OCI-LY7 (cell line): ENCODE data around the gene CEP131.

ENCODE experiments used
- EZH2phosphoT487 ChIP-seq: fragments of 200-600 bp; sonication (generic); IDR thresholded peaks from 2 replicates; pipeline ENCODE4 v1.6.1; 2018; ENCODE audit warnings: low read depth, borderline replicate concordance, mild to moderate bottlenecking, mixed run types, antibody characterized with exemption, low read length, moderate library complexity, mixed read lengths
- TF ChIP-seq, protein P1 (sequence below): fragments of 200-600 bp; sonication (generic); conservative IDR thresholded peaks from 2 replicates; pipeline ENCODE4 v1.5.1; 2014; ENCODE audit warnings: mild to moderate bottlenecking, antibody characterized with exemption, low read length, moderate library complexity, mixed read lengths

DNA sequence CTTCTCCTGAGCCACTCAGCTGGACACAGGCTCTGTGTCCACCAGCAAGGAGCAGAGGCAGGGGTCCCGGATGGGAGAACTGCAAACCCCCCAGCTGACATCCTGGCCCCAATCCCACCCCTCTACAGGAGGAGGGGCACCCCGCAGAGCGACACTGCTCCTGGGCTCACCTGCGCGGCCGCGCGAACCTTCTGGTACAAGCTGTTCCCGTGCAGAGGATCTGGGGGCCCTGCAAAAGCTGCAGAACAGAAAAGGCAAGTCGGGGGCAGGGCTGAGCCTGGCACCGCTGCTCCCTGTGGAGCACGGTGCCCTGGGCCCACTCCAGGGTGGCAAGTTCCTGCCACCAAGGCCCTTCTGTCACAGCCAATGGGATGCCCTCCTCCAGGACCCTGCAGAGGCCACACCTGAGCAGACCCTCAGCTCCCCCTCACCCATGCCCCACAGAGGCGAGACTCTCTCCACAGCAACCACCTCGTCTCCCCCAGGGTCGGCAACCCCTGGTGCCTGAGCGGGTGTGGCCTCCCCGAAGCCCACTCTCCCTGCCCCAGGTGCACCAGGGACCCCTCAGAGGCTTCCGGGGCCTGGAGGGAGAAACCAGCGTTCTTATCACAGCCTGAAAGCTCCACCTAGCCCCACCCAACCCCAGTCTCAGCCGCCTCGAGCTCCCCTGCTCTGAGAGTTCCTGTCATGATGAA lies 11.2 kb upstream of the CEP131 start:
- TF ChIP-seq, protein P1, sequence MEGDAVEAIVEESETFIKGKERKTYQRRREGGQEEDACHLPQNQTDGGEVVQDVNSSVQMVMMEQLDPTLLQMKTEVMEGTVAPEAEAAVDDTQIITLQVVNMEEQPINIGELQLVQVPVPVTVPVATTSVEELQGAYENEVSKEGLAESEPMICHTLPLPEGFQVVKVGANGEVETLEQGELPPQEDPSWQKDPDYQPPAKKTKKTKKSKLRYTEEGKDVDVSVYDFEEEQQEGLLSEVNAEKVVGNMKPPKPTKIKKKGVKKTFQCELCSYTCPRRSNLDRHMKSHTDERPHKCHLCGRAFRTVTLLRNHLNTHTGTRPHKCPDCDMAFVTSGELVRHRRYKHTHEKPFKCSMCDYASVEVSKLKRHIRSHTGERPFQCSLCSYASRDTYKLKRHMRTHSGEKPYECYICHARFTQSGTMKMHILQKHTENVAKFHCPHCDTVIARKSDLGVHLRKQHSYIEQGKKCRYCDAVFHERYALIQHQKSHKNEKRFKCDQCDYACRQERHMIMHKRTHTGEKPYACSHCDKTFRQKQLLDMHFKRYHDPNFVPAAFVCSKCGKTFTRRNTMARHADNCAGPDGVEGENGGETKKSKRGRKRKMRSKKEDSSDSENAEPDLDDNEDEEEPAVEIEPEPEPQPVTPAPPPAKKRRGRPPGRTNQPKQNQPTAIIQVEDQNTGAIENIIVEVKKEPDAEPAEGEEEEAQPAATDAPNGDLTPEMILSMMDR = no peak
- no peak for TF ChIP-seq EZH2phosphoT487
